Immature natural killer cell (primary cell): ENCODE measurements around the gene SDHAF1. TPM values are rescaled to one million over a fixed set of nuclear protein-coding genes. Genes with fewer than 3 reads are reported as not detected.

Source experiments
- DNase-seq, 3 donors: peaks; one replicate each; pipeline ENCODE4 v3.0.0; 2022; ENCODE audit warnings: mixed read lengths in 1 of 3
- H3K27ac Mint-ChIP-seq, 6 donors: one replicate each; pipeline ENCODE4 v1.8.0; 2020; ENCODE audit warnings: mixed read lengths in 6 of 6, mild to moderate bottlenecking in 5 of 6, inconsistent platforms in 4 of 6, moderate library complexity in 3 of 6
- H3K27me3 Mint-ChIP-seq, 3 donors: one replicate each; pipeline ENCODE4 v1.8.0; 2020 to 2021; ENCODE audit warnings: low read depth in 3 of 3, mild to moderate bottlenecking in 3 of 3, mixed read lengths in 3 of 3, moderate library complexity in 3 of 3, inconsistent platforms in 1 of 3
- H3K36me3 Mint-ChIP-seq, 3 donors: one replicate each; pipeline ENCODE4 v1.8.0; 2020; ENCODE audit warnings: mixed read lengths in 3 of 3, inconsistent platforms in 2 of 3, mild to moderate bottlenecking in 2 of 3
- H3K4me1 Mint-ChIP-seq, 2 donors: one replicate each; pipeline ENCODE4 v1.8.0; 2020; ENCODE audit warnings: inconsistent platforms in 2 of 2, mild to moderate bottlenecking in 2 of 2, mixed read lengths in 2 of 2, moderate library complexity in 1 of 2
- H3K4me3 Mint-ChIP-seq, 5 donors: one replicate each; pipeline ENCODE4 v1.8.0; 2020; ENCODE audit warnings: mild to moderate bottlenecking in 5 of 5, mixed read lengths in 5 of 5, inconsistent platforms in 3 of 5, moderate library complexity in 3 of 5
- H3K9me3 Mint-ChIP-seq, 6 donors: one replicate each; pipeline ENCODE4 v1.8.0; 2020; ENCODE audit warnings: mild to moderate bottlenecking in 6 of 6, mixed read lengths in 6 of 6, inconsistent platforms in 4 of 6, moderate library complexity in 3 of 6
- polyA plus RNA-seq, 3 donors: library from polyadenylated mRNA; unstranded; fragments of 300-500 nt; fragmentation: Illumina TruSeq; gene quantifications; one replicate each; pipeline ENCODE4 v1.2.3, GENCODE V29; 2021

SDHAF1 gene
- polyA plus RNA-seq, 3 donors from 2014 or later, result 44.7 to 51.0 (median 48.3) TPM

DNA sequence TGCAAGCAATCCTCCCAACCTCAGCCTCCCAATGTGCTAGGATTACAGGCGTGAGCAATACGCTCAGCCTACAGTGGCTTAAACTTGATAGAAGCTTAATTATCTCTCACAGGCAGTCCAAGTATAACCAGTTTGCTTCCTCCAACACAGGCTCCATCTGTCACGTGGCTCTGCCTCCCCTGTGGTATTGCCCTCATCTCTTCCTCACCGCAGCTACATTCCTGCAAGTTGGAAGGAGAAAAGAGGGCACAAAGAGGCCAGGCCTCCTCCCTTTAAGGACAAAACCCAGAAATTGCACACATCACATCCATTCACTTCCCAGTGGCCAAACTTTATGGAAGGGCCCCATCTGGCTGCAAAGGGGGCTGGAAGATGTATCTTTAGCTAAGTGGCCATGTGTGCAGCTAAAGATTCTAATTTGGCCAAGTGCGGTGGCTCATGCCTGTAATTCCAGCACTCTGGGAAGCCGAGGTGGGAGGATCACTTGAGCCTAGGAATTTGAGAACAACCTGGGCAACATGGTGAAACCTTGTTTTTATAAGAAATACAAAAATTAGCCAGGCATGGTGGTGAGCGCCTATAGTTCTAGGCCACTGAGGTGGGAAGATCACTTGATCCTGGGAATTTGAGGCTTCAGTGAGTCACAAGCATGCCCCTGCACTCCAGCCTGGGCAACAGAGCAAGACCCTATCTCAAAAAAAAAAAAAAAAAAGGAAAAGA, 3.1 kb upstream of the SDHAF1 start:
- Mint-ChIP-seq H3K36me3 (no peaks in the 10 kb centered on the region), H3K4me1 (peaks cover 22 to 25% of the 10 kb centered on the region in 2 donors), H3K4me3 (no peak overlapping the region), H3K27ac (no peak overlapping the region), H3K9me3 (no peaks in the 10 kb centered on the region), H3K27me3 (peaks cover 4 to 11% (median 10%) of the 10 kb centered on the region in 3 donors)
- no peak for DNase-seq

DNA sequence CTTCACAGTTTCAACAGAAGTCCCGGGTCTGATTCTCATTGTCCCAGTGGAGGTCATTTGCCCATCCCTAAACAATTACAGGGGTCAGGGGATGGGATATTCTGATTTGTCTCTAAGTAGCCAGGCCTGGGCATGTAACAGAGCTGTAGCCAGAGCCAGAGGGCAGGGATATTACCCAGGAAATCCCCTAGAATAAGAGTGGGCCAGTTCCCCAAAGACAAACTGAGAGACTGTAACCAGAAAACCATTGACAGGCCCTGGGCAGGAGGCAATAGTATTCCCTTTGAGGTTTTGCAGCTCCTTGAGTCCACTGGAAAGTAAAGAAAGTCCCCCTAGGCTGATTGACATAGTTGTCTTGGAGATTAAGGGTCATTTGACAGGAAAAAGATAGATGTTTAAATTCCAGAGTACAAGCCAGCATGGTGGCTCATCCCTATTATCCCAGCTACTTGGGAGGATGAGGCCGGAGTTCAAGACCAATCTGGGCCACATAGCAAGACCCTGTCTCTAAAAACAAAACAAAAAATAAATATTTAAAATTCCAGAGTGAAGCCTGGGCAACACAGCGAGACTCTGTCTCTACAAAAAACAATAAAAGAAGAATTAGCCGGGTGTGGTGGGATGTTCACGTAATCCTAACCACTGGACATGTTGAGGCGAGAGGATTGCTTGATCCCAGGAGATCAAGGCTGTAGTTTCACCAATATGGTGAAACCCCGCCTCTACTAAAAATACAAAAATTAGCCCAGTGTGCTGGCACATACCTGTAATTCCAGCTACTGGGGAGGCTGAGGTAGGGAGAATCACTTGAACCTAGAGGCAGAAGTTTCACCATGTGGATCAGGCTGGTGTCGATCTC, 1.9 kb upstream of the SDHAF1 start:
- peaks cover 4 to 11% (median 9%) of the 10 kb centered on the region in 3 donors for H3K27me3 Mint-ChIP-seq
- H3K9me3 Mint-ChIP-seq, result no peaks in the 10 kb centered on the region
- peaks cover 0 to 5% (median 0%) of the 10 kb centered on the region in 3 donors for H3K36me3 Mint-ChIP-seq
- H3K27ac Mint-ChIP-seq, result peak overlapping the region in 3 of 6 donors; percentile 38 to 66 (median 40)
- peak overlapping the region in 1 of 5 donors; percentile 33 for H3K4me3 Mint-ChIP-seq
- peaks cover 29 to 35% of the 10 kb centered on the region in 2 donors for H3K4me1 Mint-ChIP-seq
- no peak for DNase-seq

DNA sequence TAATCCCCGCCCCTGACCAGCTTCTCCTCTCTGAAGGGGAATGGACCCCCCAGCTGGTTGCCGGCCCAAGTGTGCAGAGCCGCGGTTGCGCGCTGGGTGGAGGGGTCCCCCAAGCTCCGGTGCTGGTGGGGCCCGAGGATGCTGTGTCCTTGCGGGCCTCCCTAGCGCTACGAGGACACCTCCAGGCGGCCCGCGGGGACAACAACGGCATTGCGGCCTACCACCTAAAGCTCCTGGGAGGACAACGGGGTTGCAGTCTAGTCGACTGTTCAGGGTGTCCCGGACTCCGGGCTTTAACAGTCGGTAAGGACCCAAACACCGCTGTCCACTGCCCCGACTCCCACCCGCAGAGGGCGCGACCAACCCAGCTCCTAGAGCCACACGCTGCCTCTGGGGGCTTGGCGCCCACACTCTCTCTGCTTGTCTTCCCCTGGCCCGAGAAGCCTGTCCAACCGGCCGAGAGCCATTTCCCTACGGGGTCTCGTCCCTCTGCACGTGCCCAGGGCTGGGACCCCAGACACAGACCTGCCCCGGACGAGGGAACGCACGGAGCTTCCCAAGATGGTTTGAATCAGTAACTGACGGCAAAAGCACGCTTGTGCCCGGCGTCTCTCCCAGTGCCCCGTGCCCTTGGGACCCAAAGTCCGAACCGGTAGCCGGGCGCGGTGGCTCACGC, 927 bp upstream of the SDHAF1 start:
- Mint-ChIP-seq H3K4me3 (peak overlapping the region; percentile 58 to 78 (median 72)), H3K4me1 (peaks cover 29 to 35% of the 10 kb centered on the region in 2 donors), H3K27ac (peak overlapping the region; percentile 71 to 91 (median 76)), H3K9me3 (no peaks in the 10 kb centered on the region), H3K36me3 (peaks cover 0 to 5% (median 0%) of the 10 kb centered on the region in 3 donors), H3K27me3 (peaks cover 4 to 8% (median 7%) of the 10 kb centered on the region in 3 donors)
- DNase-seq, result no peak

DNA sequence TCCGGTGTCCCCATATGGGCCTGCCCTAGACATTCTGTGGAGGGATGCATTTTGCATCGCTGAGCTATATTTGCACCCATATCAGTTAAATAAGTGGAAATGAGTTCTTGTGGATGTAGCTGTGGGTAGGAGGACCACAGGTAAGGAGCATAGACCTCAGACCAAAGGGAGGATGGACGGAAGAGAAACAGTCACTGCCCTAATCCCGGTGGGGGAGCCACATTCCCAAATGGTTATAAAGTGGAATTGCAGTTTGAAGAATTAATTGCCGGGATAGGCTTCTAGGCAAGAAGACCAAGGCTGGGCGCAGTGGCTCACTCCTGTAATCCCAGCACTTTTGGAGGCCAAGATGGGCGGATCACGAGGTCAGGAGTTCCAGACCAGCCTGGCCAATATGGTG, 1.8 kb downstream of the SDHAF1 start:
- peak overlapping the region; percentile 83 to 91 (median 89) for H3K4me3 Mint-ChIP-seq
- H3K27ac Mint-ChIP-seq, result peak overlapping the region in 5 of 6 donors; percentile 12 to 88 (median 66)
- H3K27me3 Mint-ChIP-seq, result peaks cover 4% of the 10 kb centered on the region in 3 donors
- peaks cover 0 to 5% (median 4%) of the 10 kb centered on the region in 3 donors for H3K36me3 Mint-ChIP-seq
- H3K4me1 Mint-ChIP-seq, result peaks cover 31 to 41% of the 10 kb centered on the region in 2 donors
- no peaks in the 10 kb centered on the region for H3K9me3 Mint-ChIP-seq
- no peak for DNase-seq

DNA sequence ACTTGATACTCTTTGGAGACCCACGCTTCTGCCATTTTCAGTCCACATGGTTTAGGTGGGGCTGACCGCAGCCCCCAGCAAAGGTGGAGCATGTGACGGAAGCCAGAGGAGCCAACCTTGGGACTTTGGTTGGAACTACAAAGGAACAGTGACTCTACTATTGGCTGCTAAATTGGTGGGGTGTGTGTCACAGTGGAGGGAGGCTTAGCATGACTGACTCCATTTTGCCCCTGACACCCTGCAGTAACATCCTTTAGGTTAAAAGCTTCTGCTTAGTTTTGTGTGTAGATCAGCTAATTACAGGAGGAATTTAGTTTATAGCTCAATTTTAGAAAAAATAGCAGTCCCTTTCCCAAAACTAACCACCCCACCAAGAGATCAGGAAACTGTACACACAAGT, 6.6 kb downstream of the SDHAF1 start:
- Mint-ChIP-seq H3K36me3 (peaks cover 0 to 5% (median 4%) of the 10 kb centered on the region in 3 donors), H3K4me1 (peaks cover 17 to 19% of the 10 kb centered on the region in 2 donors), H3K9me3 (no peaks in the 10 kb centered on the region), H3K27ac (peak overlapping the region in 1 of 6 donors; percentile 64), H3K27me3 (peaks cover 0 to 1% (median 0%) of the 10 kb centered on the region in 3 donors), H3K4me3 (no peak overlapping the region)
- DNase-seq, result no peak

DNA sequence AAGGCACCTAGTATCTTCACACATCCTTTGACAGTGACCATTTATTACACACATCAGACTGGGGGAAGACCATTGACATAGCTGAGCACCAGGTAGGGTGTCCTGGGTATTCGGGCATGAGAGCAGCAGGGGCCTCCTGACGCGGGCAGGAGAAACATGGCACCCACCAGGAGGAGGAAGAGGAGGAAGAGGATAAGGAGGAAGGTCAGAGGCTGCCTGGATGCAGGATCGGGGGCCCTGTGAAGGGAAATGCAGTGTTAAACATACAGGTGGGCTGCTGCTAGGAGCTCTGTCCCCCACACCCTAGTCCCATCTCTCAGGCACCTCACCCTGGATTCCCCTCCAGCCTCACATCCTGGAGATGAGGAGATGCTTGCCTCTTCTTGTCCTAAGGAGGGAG, 8.3 kb downstream of the SDHAF1 start:
- Mint-ChIP-seq H3K27me3 (peaks cover 0 to 1% (median 0%) of the 10 kb centered on the region in 3 donors), H3K4me1 (peaks cover 6 to 7% of the 10 kb centered on the region in 2 donors), H3K4me3 (no peak overlapping the region), H3K36me3 (peaks cover 0 to 4% (median 0%) of the 10 kb centered on the region in 3 donors), H3K9me3 (no peaks in the 10 kb centered on the region), H3K27ac (peak overlapping the region in 1 of 6 donors; percentile 55)
- DNase-seq, result no peak

DNA sequence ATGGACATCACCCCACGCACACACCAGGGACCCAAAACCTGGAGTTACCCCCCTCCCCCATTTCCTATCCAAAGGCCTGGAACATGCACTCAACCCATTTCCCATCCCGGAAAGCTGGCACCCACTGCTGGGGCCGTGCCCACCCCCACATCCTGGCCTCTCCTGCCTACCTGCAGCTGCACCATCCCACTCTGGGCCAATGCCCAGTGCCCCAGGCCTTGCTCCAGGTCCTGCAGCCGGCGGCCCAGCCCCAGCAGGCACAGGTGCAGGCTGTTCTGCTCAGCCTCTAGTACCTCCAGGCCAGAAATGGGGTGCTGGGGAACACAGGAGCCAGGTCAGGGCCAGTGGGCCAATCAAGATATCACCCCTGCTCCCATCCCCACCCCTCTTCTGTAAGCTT, 12.0 kb downstream of the SDHAF1 start:
- H3K36me3 Mint-ChIP-seq, result no peaks in the 10 kb centered on the region
- peaks cover 11 to 20% of the 10 kb centered on the region in 2 donors for H3K4me1 Mint-ChIP-seq
- no peak overlapping the region for H3K4me3 Mint-ChIP-seq
- peaks cover 0 to 4% (median 4%) of the 10 kb centered on the region in 3 donors for H3K27me3 Mint-ChIP-seq
- H3K27ac Mint-ChIP-seq, result no peak overlapping the region
- no peaks in the 10 kb centered on the region for H3K9me3 Mint-ChIP-seq
- DNase-seq, result no peak

DNA sequence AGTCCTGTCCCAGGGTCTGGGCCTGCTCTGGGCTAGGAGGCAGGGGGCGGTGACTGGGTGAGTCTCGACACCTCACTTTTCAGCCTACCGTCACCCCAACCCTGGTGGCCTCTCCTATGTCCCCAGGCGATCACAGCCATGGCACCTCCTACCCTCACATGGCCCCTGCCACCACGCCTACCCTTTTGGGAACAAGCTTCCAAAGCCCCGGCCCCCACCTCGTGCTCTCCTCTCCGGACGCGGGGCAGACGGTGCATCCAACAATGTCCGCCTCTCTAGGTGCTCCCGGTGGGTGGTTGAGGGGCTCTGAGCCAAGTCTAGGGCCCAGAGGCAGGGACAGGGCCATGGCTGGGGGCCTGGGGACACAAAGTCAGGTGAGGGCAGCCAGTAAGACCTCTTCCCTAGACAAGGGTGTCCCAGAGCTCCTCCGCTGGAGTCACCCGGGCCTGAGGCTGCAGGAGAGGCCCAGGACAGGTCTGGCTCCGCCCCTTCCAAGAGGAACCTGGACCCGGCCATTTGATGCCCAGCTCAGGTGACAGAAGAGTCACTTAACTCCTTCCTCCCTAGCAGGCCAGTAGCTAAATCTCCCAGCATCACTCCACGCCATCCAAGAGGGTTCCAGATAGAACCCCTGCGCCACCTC, 13.5 kb downstream of the SDHAF1 start, which contains the start of gene SYNE4:
Gene SYNE4 (minus strand): TSS at position 478 of the 643 bp plus-strand sequence. CDS start 132 bp downstream, at position 346.
- Mint-ChIP-seq H3K9me3 (no peaks in the 10 kb centered on the region), H3K36me3 (no peaks in the 10 kb centered on the region), H3K4me1 (peaks cover 26 to 28% of the 10 kb centered on the region in 2 donors), H3K27ac (peak within 1 kb of the TSS in 3 of 6 donors; percentile 40 to 44 (median 42)), H3K27me3 (peaks cover 0 to 5% (median 4%) of the 10 kb centered on the region in 3 donors), H3K4me3 (peak within 1 kb of the TSS; percentile 48 to 69 (median 63))
- no peak for DNase-seq

DNA sequence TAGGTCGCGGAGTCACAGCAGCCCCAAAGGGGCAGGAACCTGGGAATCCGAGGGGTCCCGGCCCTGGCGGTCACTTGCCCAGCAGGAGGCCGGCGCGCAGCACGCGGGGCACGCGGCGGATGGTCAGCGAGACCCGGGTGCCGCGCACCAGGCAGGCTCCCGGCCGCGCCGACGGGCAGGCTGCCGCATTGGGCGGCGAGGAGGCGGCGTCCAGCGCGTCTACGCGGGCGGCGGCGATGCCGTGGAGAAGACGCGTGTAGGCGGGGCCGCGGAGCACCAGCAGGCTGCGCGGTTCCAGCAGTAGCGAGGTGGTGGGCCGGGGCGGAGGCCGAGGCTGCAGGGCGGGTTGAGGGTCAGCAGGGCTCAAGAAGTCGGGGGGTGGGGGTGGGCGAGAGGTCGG, 14.2 kb downstream of the SDHAF1 start:
- Mint-ChIP-seq H3K27me3 (peaks cover 4 to 8% (median 6%) of the 10 kb centered on the region in 3 donors), H3K4me1 (peaks cover 34 to 36% of the 10 kb centered on the region in 2 donors), H3K9me3 (no peaks in the 10 kb centered on the region), H3K36me3 (no peaks in the 10 kb centered on the region), H3K4me3 (peak overlapping the region; percentile 39 to 69 (median 63)), H3K27ac (peak overlapping the region in 1 of 6 donors; percentile 44)
- peak in 2 of 3 donors; percentile 26 to 38 for DNase-seq

DNA sequence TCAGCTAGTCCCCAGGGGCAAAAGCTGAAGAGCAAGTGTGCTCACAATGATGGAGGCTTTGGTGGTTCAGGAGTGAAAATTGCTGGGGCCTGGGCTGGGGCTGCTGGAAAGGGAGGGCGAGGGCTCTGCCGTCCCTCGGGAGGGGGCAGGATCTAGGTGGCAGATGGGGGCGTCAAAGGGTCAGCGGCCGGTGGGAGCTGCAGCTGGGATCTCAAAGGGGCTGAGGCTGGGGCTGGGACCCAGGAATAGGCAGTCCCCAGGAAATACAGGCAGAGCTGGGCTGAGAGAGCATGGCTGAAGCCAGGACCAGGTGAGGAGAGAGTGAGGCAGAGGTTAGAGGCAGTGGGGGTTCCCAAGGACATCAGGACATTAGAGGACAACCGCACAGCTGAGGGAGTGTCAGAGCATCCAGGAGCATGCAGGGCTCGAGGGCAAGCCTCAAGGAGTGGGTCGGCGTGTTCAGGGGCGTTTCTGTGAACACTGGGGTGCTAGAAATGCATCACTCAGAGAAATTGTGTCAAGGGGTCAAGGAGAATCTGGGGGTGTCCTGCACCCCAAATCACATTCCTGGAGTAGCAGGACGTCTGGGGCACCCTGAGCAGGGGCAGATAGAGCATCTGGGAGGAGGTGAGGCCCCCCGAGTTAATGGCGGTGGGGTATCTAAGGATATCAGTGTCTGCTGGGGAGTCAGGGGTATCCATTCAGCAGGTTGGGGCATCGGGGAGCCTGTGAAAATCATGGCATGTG, 14.8 kb downstream of the SDHAF1 start:
- Mint-ChIP-seq H3K4me1 (peaks cover 40 to 42% of the 10 kb centered on the region in 2 donors), H3K4me3 (peak overlapping the region; percentile 39 to 69 (median 63)), H3K27ac (peak overlapping the region in 2 of 6 donors; percentile 40 to 44), H3K27me3 (peaks cover 5 to 8% (median 6%) of the 10 kb centered on the region in 3 donors), H3K36me3 (no peaks in the 10 kb centered on the region), H3K9me3 (no peaks in the 10 kb centered on the region)
- DNase-seq, result no peak

DNA sequence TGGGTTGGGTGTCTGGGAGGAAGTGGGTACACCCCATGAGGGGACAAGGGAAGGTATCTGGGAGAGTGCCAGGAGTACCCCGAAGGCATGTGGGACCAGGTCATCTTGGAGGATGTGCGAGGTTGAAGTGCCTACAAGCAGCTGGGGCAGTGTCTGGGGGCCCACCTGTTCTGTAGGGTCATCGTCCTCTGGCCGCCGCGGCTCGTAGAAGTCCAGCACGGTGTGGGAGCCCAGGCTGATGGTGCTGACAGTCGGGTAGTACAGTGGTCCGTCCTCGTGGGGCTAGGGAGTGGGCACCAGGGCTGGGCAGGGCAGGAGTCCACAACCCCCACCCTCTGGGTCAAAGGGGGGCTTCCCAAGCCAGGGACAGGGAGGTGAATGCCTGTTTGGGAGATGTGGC, 15.4 kb downstream of the SDHAF1 start:
- Mint-ChIP-seq H3K4me3 (no peak overlapping the region), H3K27ac (no peak overlapping the region), H3K4me1 (peaks cover 44 to 46% of the 10 kb centered on the region in 2 donors), H3K27me3 (peaks cover 5 to 8% (median 6%) of the 10 kb centered on the region in 3 donors), H3K9me3 (no peaks in the 10 kb centered on the region), H3K36me3 (no peaks in the 10 kb centered on the region)
- DNase-seq, result no peak

DNA sequence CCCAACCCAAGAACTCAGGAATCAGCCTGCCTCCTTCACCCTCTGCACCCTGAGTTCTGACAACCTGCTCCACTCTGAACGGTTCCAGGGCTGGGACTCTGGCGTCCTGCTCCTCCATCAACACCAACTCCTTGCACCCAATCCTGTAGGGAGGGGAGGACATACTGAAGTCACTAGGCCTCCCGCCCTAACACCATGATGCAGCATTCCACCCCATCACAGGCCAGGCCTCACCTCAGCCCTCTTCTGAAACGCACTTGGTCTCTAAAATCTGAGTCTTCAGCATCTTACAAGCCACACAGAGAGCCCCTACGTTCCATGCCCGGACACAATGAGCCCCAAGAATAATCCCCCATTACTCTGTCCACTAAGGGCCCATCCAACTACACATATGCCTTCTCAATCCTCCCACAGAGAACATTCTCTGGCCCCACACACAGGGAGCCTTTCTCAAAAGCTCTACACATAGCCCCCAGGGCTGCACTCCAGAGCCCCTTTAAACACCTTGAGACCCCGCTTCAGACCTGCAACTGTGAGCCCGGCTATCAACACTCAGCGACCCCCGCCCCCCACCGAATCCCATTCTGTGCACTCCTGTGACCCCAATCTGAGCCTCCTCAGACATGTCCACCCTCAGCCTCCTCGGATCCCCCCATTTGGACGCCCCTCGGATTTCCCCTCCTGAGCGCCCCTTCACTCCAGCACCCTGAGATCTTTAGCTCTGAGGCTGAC, 18.5 kb downstream of the SDHAF1 start:
- Mint-ChIP-seq H3K27me3 (peaks cover 6 to 8% (median 7%) of the 10 kb centered on the region in 3 donors), H3K4me1 (peaks cover 46 to 51% of the 10 kb centered on the region in 2 donors), H3K27ac (peak overlapping the region; percentile 91 to 99 (median 95)), H3K9me3 (no peaks in the 10 kb centered on the region), H3K36me3 (no peaks in the 10 kb centered on the region), H3K4me3 (peak overlapping the region; percentile 90 to 98 (median 96))
- no peak for DNase-seq
